GM18511 (cell line): ENCODE measurements around the gene KBTBD12.

Source experiments
- ATAC-seq: cut with Tn5 transposase; IDR thresholded peaks from one replicate; pipeline ENCODE4 v1.9.1; 2021; ENCODE audit warnings: mild to moderate bottlenecking, moderate library complexity; ENCODE audit not compliant: unreplicated experiment

Gene KBTBD12

GRCh38 chr3:128009952-128010846, 95.2 kb downstream of the KBTBD12 start:
- ATAC-seq: no peak

- no peak for ATAC-seq
Measured at GRCh38 chr3:128011140-128011539, 96.1 kb downstream of the KBTBD12 start.

- ATAC-seq: no peak
Measured at GRCh38 chr3:128012050-128012449, 97.0 kb downstream of the KBTBD12 start.

GRCh38 chr3:128014548-128014947, 99.5 kb downstream of the KBTBD12 start:
- no peak for ATAC-seq

GRCh38 chr3:128016502-128016901, 101.5 kb downstream of the KBTBD12 start:
- no peak for ATAC-seq

GRCh38 chr3:128021768-128022372, 106.8 kb downstream of the KBTBD12 start:
- ATAC-seq: no peak

- ATAC-seq: no peak
Measured at GRCh38 chr3:128033102-128033501, 118.1 kb downstream of the KBTBD12 start.

- ATAC-seq: no peak
Measured at GRCh38 chr3:128036119-128036518, 121.1 kb downstream of the KBTBD12 start.
